ENCODE measurements around the gene MAP3K2. TPM values are rescaled to one million over a fixed set of nuclear protein-coding genes. Genes with fewer than 3 reads are reported as not detected.

Gene MAP3K2
- total RNA-seq, 6 experiments from 2014 or later = 38.5 to 44.2 (median 40.1) TPM

GRCh38 chr2:127347015-127347414 lies 40.8 kb downstream of the MAP3K2 start:
- TF ChIP-seq CTCF (IDR thresholded peaks at IDR 0.05) = no peak
- Mint-ChIP-seq H3K27me3 (ENCODE audit: insufficient read depth) (no peaks in the 10 kb centered on the region), H3K9me3 (no peaks in the 10 kb centered on the region), H3K4me3 (no peak overlapping the region), H3K36me3 (ENCODE audit: low read depth) (no peaks in the 10 kb centered on the region), H3K27ac (no peak overlapping the region), H3K4me1 (ENCODE audit: low read depth) (peaks cover 43% of the 10 kb centered on the region)
- no peak for DNase-seq

GRCh38 chr2:127343277-127343676 lies 44.5 kb downstream of the MAP3K2 start:
- no peak for DNase-seq
- H3K36me3 Mint-ChIP-seq (ENCODE audit: low read depth) = peaks cover under 1% of the 10 kb centered on the region; the same call in 1 of the 2 replicates
- TF ChIP-seq CTCF (IDR thresholded peaks at IDR 0.05) = no peak
- no peak overlapping the region for H3K4me3 Mint-ChIP-seq
- no peaks in the 10 kb centered on the region for H3K27me3 Mint-ChIP-seq (ENCODE audit: insufficient read depth)
- peaks cover 41% of the 10 kb centered on the region for H3K4me1 Mint-ChIP-seq (ENCODE audit: low read depth)
- H3K9me3 Mint-ChIP-seq = no peaks in the 10 kb centered on the region
- no peak overlapping the region for H3K27ac Mint-ChIP-seq

- no peak overlapping the region for H3K4me3 Mint-ChIP-seq
- peak overlapping the region; percentile 12; the same call in 1 of the 2 replicates for H3K27ac Mint-ChIP-seq
- no peak for TF ChIP-seq CTCF (IDR thresholded peaks at IDR 0.05)
- H3K27me3 Mint-ChIP-seq (ENCODE audit: insufficient read depth) = no peaks in the 10 kb centered on the region
- peaks cover 35% of the 10 kb centered on the region for H3K4me1 Mint-ChIP-seq (ENCODE audit: low read depth)
- H3K36me3 Mint-ChIP-seq (ENCODE audit: low read depth) = peaks cover 8% of the 10 kb centered on the region; the same call in 1 of the 2 replicates
- no peak for DNase-seq
- H3K9me3 Mint-ChIP-seq = no peaks in the 10 kb centered on the region
These were observed 45.7 kb downstream of the MAP3K2 start for GRCh38 chr2:127342101-127342500.

- Mint-ChIP-seq H3K4me3 (no peak overlapping the region), H3K27me3 (ENCODE audit: insufficient read depth) (no peaks in the 10 kb centered on the region), H3K27ac (no peak overlapping the region), H3K36me3 (ENCODE audit: low read depth) (peaks cover 4% of the 10 kb centered on the region; the same call in 1 of the 2 replicates), H3K4me1 (ENCODE audit: low read depth) (no peaks in the 10 kb centered on the region; the same call in 1 of the 2 replicates), H3K9me3 (no peaks in the 10 kb centered on the region)
- no peak for DNase-seq
- no peak for TF ChIP-seq CTCF (IDR thresholded peaks at IDR 0.05)
These were observed 55.4 kb downstream of the MAP3K2 start for GRCh38 chr2:127332335-127332734.

GRCh38 chr2:127330753-127331152 lies 57.0 kb downstream of the MAP3K2 start:
- no peak for DNase-seq
- peaks cover 11% of the 10 kb centered on the region; the same call in 1 of the 2 replicates for H3K4me1 Mint-ChIP-seq (ENCODE audit: low read depth)
- no peak for TF ChIP-seq CTCF (IDR thresholded peaks at IDR 0.05)
- no peak overlapping the region for H3K4me3 Mint-ChIP-seq
- no peak overlapping the region for H3K27ac Mint-ChIP-seq
- no peaks in the 10 kb centered on the region for H3K9me3 Mint-ChIP-seq
- peaks cover 4% of the 10 kb centered on the region; the same call in 1 of the 2 replicates for H3K36me3 Mint-ChIP-seq (ENCODE audit: low read depth)
- no peaks in the 10 kb centered on the region for H3K27me3 Mint-ChIP-seq (ENCODE audit: insufficient read depth)
